Activated T-cell treated with anti-CD3 and anti-CD28 coated beads for 48 hours (primary cell): ENCODE measurements around the gene VSX2.

Experiments used
- DNase-seq: peaks from one replicate; pipeline ENCODE4 v3.0.0-alpha.2; 2020; ENCODE audit warnings: low read depth

Gene VSX2

DNA sequence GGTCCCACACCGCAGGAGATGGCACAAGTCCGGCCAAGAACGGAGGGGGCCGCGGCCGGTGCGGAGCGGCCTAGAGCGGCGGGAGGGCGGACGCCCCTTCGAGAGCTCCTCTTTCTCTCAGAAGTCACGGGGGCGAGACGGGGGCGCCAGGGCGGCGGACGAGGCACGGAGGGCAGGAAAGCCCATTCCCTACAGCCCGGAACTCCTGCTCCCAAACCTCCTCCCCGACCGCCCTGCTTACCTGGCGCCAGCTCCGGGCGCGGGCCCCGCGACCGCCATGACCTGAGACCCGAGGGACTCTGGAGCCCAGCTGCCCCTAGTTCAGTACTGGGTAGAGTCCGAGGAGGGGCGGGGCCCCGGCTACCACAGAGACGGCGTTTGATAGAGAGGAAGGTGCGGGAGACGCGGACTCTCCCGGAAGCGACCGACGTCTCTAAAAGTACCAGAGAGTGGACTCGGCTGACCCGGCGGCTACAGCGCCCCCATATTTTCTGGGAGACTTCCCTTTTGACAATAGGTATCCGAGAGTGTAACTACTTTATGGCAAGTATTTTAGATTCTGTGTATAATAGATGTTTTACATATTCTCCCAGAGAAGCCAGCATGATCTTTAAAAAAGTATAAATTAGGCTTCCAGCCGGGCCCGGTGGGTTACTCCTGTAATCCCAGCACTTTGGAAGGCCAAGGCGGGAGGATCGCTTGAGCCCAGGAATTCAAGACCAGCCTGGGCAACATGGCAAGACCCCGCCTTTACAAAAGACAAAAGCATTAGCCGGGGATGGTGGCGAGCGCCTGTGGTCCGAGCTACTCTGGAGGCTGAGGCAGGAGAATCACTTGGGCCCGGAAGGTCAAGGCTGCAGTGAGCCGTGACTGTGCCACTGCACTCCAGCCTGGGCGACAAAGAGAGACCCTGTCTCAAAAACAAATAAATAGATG is 63.7 kb downstream of the VSX2 start, which contains the start of gene ABCD4:
TSS of gene ABCD4 (minus strand) at position 301 of the 936 bp plus-strand sequence. CDS start at position 279, 22 bp downstream.
- DNase-seq = peak; percentile 81

GRCh38 chr14:74308695-74309094 is 69.4 kb downstream of the VSX2 start:
- no peak for DNase-seq

GRCh38 chr14:74309125-74310022 is 70.1 kb downstream of the VSX2 start:
- no peak for DNase-seq

DNA sequence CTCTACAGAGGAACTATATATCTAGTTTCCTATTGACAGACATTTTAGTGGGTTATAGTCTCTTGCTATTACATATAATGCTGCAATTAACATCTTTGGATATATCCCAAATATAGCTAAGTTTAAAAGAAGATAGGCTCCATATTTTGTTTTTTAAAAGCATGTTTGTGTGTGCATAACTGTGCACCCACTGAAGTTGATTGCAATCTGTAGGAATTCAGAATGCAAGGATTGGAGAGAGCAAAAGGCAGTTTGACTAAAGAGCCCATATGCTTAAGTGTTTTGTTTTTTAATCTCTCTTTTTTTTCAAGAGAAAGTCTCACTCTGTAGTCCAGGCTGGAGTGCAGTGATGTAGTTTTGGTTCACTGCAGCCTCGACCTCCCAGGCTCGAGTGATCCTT is 72.9 kb downstream of the VSX2 start:
- DNase-seq = no peak
